Breast epithelium (tissue), 3 donors: ENCODE measurements around the gene FAM240A.

Source experiments
- CTCF ChIP-seq, 3 donors: fragments of 450-650 bp; IDR thresholded peaks; one replicate each; pipeline ENCODE4 v1.5.1; 2016 to 2017; ENCODE audit warnings: antibody characterized with exemption in 3 of 3, mild to moderate bottlenecking in 3 of 3, moderate library complexity in 3 of 3
- POLR2AphosphoS5 ChIP-seq, 3 donors: sonication (generic); formaldehyde crosslinking; IDR thresholded peaks; one replicate each; pipeline ENCODE4 v1.6.1; 2017; ENCODE audit warnings: antibody characterized with exemption in 3 of 3

DNA sequence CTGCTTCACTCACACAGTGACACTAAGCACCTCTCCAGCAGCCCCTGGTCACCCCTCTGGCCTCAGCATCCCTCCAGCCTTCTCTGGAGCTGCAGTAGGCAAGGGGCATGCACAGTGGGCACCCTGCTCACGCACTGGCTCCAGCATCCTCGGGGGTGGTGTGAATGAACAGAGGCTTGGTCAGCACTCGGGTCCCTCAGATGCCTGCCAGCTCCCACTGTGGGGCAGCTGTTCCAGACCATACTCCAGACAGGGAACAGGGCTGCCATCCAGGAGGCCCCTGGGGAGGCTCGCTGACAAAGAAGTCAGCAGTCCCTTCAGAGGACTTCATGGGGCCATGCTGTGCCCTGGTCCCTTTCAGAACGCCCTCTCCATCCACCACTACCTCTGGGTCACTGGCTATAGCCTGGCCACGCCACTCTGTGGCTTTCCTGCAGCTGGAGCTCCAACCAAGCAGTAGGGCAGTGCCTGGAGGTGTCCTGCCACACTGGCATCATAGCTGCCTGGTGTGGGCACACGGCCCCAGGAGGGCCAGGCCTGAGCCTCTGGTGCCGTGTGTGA, 54.8 kb downstream of the FAM240A start:
- TF ChIP-seq POLR2AphosphoS5 (IDR thresholded peaks at IDR 0.05) (no peak), CTCF (IDR thresholded peaks at IDR 0.05) (no peak)
